ENCODE results near the gene CTSE. TPM values are rescaled to one million over a fixed set of nuclear protein-coding genes. Genes with fewer than 3 reads are reported as not detected.

Gene CTSE
- total RNA-seq: not detected in 2 replicates
- long read RNA-seq: 0 reads

GRCh38 chr1:206023695-206024094, at the start of gene CTSE:
Gene CTSE, minus strand, starts transcription at chr1:206023895. Its CDS starts 104 bp downstream, at chr1:206023791.
- peaks cover 9% of the 10 kb centered on the region for H3K4me1 Mint-ChIP-seq (ENCODE audit: unreplicated experiment)
- peak; percentile 72 for DNase-seq (ENCODE audit: extremely low spot score, unreplicated experiment)
- no peak within 1 kb of the TSS for H3K4me3 Mint-ChIP-seq (ENCODE audit: unreplicated experiment)

DNA sequence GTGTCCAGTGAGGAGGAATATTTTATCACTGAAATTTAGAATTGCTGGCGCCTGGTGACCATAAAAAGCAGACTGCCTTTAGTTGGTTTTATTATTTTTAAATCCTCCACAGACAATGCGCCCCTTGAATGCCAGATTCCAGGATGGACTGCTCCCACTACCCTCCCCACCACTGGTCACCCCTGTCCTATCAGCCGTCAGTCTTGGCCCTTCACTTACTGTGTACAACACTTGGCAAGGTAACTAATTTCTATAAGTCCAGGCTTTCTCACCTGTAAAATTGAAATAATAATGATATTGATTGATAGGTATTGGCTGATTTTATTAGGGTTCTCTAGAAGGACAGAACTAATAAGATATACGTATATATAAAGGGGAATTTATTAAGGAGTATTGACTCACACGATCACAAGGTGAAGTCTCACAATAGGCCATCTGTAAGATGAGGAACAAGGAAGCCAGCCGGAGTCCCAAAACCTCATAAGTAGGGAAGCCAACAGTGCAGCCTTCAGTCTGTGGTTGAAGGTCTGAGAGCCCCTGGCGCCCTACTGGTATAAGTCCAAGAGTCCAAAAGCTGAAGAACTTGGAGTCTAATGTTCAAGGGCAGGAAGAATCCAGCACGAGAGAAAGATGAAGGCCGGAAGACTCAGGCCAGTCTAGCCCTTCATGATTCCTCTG, 47.1 kb upstream of the CTSE start:
- Mint-ChIP-seq H3K27me3 (ENCODE audit: unreplicated experiment) (peaks cover 55% of the 10 kb centered on the region), H3K27ac (ENCODE audit: unreplicated experiment) (no peak overlapping the region), H3K4me3 (ENCODE audit: unreplicated experiment) (no peak overlapping the region), H3K4me1 (ENCODE audit: unreplicated experiment) (no peaks in the 10 kb centered on the region), H3K9me3 (ENCODE audit: unreplicated experiment) (no peaks in the 10 kb centered on the region), H3K36me3 (ENCODE audit: unreplicated experiment) (no peaks in the 10 kb centered on the region)
- DNase-seq (ENCODE audit: extremely low spot score, unreplicated experiment): no peak
- no peak for TF ChIP-seq CTCF (IDR thresholded peaks at IDR 0.05)

More at GRCh38 chr1:206023695-206024094, at the start of gene CTSE:
- TF ChIP-seq CTCF (IDR thresholded peaks at IDR 0.05): no peak
- Mint-ChIP-seq H3K27ac (ENCODE audit: unreplicated experiment) (no peak within 1 kb of the TSS), H3K27me3 (ENCODE audit: unreplicated experiment) (peaks cover 23% of the 10 kb centered on the region), H3K9me3 (ENCODE audit: unreplicated experiment) (peaks cover 5% of the 10 kb centered on the region), H3K36me3 (ENCODE audit: unreplicated experiment) (no peaks in the 10 kb centered on the region)

- H3K27ac Mint-ChIP-seq (ENCODE audit: unreplicated experiment): no peak overlapping the region
- TF ChIP-seq CTCF (IDR thresholded peaks at IDR 0.05): no peak
- no peaks in the 10 kb centered on the region for H3K4me1 Mint-ChIP-seq (ENCODE audit: unreplicated experiment)
- H3K36me3 Mint-ChIP-seq (ENCODE audit: unreplicated experiment): no peaks in the 10 kb centered on the region
- peaks cover 40% of the 10 kb centered on the region for H3K27me3 Mint-ChIP-seq (ENCODE audit: unreplicated experiment)
- DNase-seq (ENCODE audit: extremely low spot score, unreplicated experiment): no peak
- H3K9me3 Mint-ChIP-seq (ENCODE audit: unreplicated experiment): no peaks in the 10 kb centered on the region
- H3K4me3 Mint-ChIP-seq (ENCODE audit: unreplicated experiment): no peak overlapping the region
These were observed 44.6 kb upstream of the CTSE start for GRCh38 chr1:206068314-206068713.

DNA sequence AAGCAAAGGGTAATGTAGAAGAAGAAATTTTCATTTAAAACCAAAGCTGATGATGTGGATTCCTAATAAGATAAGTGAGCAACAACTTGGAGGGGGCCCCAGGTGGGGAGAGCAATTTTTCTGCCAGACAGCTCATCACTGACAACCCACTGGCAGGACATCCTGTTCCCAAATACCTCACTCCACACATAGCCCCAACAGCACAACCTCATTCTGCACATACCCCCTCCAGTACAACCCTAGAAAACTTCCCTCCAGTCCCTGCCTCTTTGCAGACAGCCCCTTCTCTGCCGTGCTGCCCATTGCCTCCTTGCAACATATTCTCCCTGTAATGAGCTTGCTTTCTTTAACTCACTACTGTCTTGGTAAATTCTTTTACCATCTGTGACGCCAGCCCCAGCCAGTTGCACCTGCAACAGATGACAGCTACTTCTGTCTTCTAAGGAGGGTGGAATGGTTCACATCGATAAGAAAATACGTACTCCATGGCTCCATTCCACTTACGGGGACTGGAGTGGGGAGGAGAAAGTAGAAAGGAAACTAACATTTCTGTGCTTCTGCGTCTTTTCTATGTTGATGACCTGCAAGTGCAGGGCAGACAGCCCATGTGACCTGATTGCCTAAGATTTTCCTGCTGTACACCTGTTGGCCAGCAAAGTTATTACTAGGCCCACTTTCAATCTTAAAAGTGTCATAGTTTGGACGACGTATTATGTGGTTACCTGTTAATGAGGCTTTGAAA, 44.0 kb upstream of the CTSE start:
- no peak overlapping the region for H3K27ac Mint-ChIP-seq (ENCODE audit: unreplicated experiment)
- no peaks in the 10 kb centered on the region for H3K4me1 Mint-ChIP-seq (ENCODE audit: unreplicated experiment)
- H3K36me3 Mint-ChIP-seq (ENCODE audit: unreplicated experiment): no peaks in the 10 kb centered on the region
- peaks cover 40% of the 10 kb centered on the region for H3K27me3 Mint-ChIP-seq (ENCODE audit: unreplicated experiment)
- H3K4me3 Mint-ChIP-seq (ENCODE audit: unreplicated experiment): no peak overlapping the region
- H3K9me3 Mint-ChIP-seq (ENCODE audit: unreplicated experiment): no peaks in the 10 kb centered on the region
- no peak for TF ChIP-seq CTCF (IDR thresholded peaks at IDR 0.05)
- DNase-seq (ENCODE audit: extremely low spot score, unreplicated experiment): no peak

DNA sequence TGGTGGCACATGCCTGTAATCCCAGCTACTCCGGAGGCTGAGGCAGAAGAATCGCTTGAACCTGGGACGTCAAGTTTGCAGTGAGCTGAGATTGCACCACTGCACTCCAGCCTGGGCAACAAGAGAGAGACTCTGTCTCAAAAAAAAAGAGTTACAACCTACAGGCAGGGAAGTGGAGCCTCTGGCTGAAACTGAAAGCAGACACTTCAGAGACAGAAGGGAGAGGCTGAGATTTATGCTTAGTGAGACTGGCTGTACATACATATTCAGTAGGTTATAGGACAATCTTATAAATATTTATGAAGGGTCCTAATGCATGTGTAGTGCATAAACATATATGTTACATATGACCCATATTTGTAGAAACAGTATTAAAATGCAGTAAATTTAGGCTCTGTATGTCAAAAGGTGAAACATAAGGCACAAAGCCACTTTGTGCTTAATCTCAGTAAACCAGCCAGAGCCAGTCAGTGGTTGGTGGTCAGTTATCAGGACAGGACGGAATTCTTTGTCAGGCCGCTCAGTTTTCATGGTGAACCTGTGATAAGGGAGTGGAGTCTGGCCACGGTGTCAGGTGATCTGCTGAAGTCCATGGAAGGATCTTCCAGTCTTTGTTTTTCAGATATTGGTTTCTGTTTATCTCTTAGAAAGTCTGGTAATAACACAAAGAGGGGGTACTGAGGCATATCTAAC, 42.9 kb upstream of the CTSE start:
- H3K4me3 Mint-ChIP-seq (ENCODE audit: unreplicated experiment): no peak overlapping the region

More for the DNA sequence above, 42.9 kb upstream of the CTSE start:
- Mint-ChIP-seq H3K27ac (ENCODE audit: unreplicated experiment) (no peak overlapping the region), H3K27me3 (ENCODE audit: unreplicated experiment) (peaks cover 40% of the 10 kb centered on the region), H3K9me3 (ENCODE audit: unreplicated experiment) (no peaks in the 10 kb centered on the region), H3K4me1 (ENCODE audit: unreplicated experiment) (no peaks in the 10 kb centered on the region), H3K36me3 (ENCODE audit: unreplicated experiment) (no peaks in the 10 kb centered on the region)
- TF ChIP-seq CTCF (IDR thresholded peaks at IDR 0.05): no peak
- DNase-seq (ENCODE audit: extremely low spot score, unreplicated experiment): no peak

Measured in osteocyte (in vitro differentiated cells).